PC-9 (cell line): Measurements from ENCODE around the gene FUS. TPM values are rescaled to one million over a fixed set of nuclear protein-coding genes. Genes with fewer than 3 reads are reported as not detected.

Experiments
- BruUV-seq: library from RNA; stranded (reverse); fragments of 400-500 nt; replicated peaks from 2 replicates; lab custom pipeline; 2021; lab: Mats Ljungman, UMichigan
- CTCF ChIA-PET: fragments of 300-600 bp; sonication (Branson Sonifier 250); formaldehyde crosslinking; loops from one replicate; lab custom pipeline; 2022; ENCODE audit warnings: antibody characterized with exemption; lab: Charles Lee
- POLR2A ChIA-PET: fragments of 300-600 bp; sonication (Branson Sonifier 250); formaldehyde crosslinking; loops from one replicate; lab custom pipeline; 2022; ENCODE audit warnings: antibody characterized with exemption; ENCODE audit not compliant: unreplicated experiment; lab: Charles Lee
- DNase-seq, 2 experiments: peaks; one replicate each; pipeline versions ENCODE4 v3.0.0 to v3.0.0-alpha.2; 2015 to 2022; ENCODE audit warnings: mixed read lengths in 1 of 2
- H2AFZ ChIP-seq: fragments of 200-600 bp; sonication (generic); 2 replicates; pipeline ENCODE4 v1.8.1; 2017; ENCODE audit warnings: antibody characterized with exemption
- H3F3A ChIP-seq: fragments of 200-600 bp; sonication (generic); 2 replicates; pipeline ENCODE4 v1.8.1; 2017; ENCODE audit warnings: antibody characterized with exemption, mild to moderate bottlenecking, low read depth; ENCODE audit not compliant: insufficient read depth
- H3K27ac ChIP-seq: fragments of 200-600 bp; sonication (generic); 2 replicates; pipeline ENCODE4 v1.6.1; 2016; ENCODE audit warnings: mixed run types
- H3K27me3 ChIP-seq: fragments of 200-600 bp; sonication (generic); 2 replicates; pipeline ENCODE4 v1.6.1; 2016; ENCODE audit warnings: low read depth, mixed run types; ENCODE audit not compliant: insufficient read depth
- H3K36me3 ChIP-seq: fragments of 200-600 bp; sonication (generic); 2 replicates; pipeline ENCODE4 v1.6.1; 2016; ENCODE audit warnings: low read depth, mixed run types
- H3K4me1 ChIP-seq: fragments of 200-600 bp; sonication (generic); replicated peaks from 2 replicates; pipeline ENCODE4 v1.6.1; 2016; ENCODE audit warnings: mixed run types; ENCODE audit not compliant: insufficient read depth
- H3K4me2 ChIP-seq: fragments of 200-600 bp; sonication (generic); 2 replicates; pipeline ENCODE4 v1.6.1; 2017; ENCODE audit warnings: mixed run types
- H3K4me3 ChIP-seq: fragments of 200-600 bp; sonication (generic); 2 replicates; pipeline ENCODE4 v1.6.1; 2016; ENCODE audit warnings: mixed run types
- H3K79me2 ChIP-seq: fragments of 200-600 bp; sonication (generic); 2 replicates; pipeline ENCODE4 v1.6.1; 2017; ENCODE audit warnings: low read depth, mixed run types
- H3K9me2 ChIP-seq: fragments of 200-600 bp; sonication (generic); 2 replicates; pipeline ENCODE4 v1.8.1; 2017; ENCODE audit warnings: mild to moderate bottlenecking; ENCODE audit not compliant: insufficient read depth
- H3K9me3 ChIP-seq: fragments of 200-600 bp; sonication (generic); 2 replicates; pipeline ENCODE4 v1.8.1; 2016; ENCODE audit warnings: low read depth; ENCODE audit not compliant: insufficient read depth
- H4K20me1 ChIP-seq: fragments of 200-600 bp; sonication (generic); 2 replicates; pipeline ENCODE4 v1.8.1; 2017; ENCODE audit not compliant: insufficient read depth
- CTCF ChIP-seq: fragments of 200-600 bp; sonication (generic); conservative IDR thresholded peaks from 2 replicates; pipeline ENCODE4 v1.6.1; 2017; ENCODE audit warnings: mixed run types, antibody characterized with exemption, mild to moderate bottlenecking, moderate library complexity
- EZH2 ChIP-seq: fragments of 200-600 bp; sonication (generic); IDR thresholded peaks from 2 replicates; pipeline ENCODE4 v1.8.0; 2017; ENCODE audit warnings: antibody characterized with exemption, low read depth
- intact Hi-C: fragments of 100-400 bp; cut with micrococcal nuclease; formaldehyde crosslinking; loops from one replicate; pipeline ENCODE4 v1.10.0; 2022; ENCODE audit not compliant: unreplicated experiment
- total RNA-seq: library from RNA; stranded (reverse); gene quantifications from 2 replicates; pipeline ENCODE4 v1.2.3, GENCODE V29; 2021

FUS gene
- total RNA-seq, 1 experiment from 2014 or later: 637 TPM

- H3K27ac ChIP-seq: no peak overlapping the region
- ChIA-PET POLR2A (interaction anchor here (0.5 to 0.6 kb wide), 2 partner anchors 264 to 527 kb away, joined by 4 to 5 read pairs; no protein-coding TSS in a partner anchor), CTCF (no interaction called here)
- H3K4me2 ChIP-seq: no peak overlapping the region
- no peaks in the 10 kb centered on the region for H3K9me3 ChIP-seq
- no peaks in the 10 kb centered on the region for H3K27me3 ChIP-seq
- peaks cover 8% of the 10 kb centered on the region; the same call in 1 of the 2 replicates for H3F3A ChIP-seq
- H3K9me2 ChIP-seq: no peaks in the 10 kb centered on the region
- no peak overlapping the region for H3K4me3 ChIP-seq
- TF ChIP-seq EZH2: no peak
- no peak for TF ChIP-seq CTCF
- H3K4me1 ChIP-seq: peaks cover 13% of the 10 kb centered on the region
- H3K36me3 ChIP-seq: peaks cover 10% of the 10 kb centered on the region
- intact Hi-C loops: no loop called here
- H3K79me2 ChIP-seq: peaks cover 31% of the 10 kb centered on the region
- H4K20me1 ChIP-seq: peaks cover 18% of the 10 kb centered on the region
- no TSS peak for BruUV-seq
- no peak for DNase-seq
- H2AFZ ChIP-seq: no peak overlapping the region
Measured at GRCh38 chr16:31177136-31177535, 2.8 kb upstream of the FUS start.

- Histone ChIP-seq H3K36me3 (peaks cover 31% of the 10 kb centered on the region), H3K27me3 (no peaks in the 10 kb centered on the region), H3K79me2 (peaks cover 53% of the 10 kb centered on the region), H3K9me3 (no peaks in the 10 kb centered on the region), H3K4me1 (peaks cover 22% of the 10 kb centered on the region), H3K27ac (peak overlapping the region; percentile 94), H3F3A (peaks cover 29% of the 10 kb centered on the region; the same call in 1 of the 2 replicates), H3K4me3 (peak overlapping the region; percentile 83), H2AFZ (peak overlapping the region; percentile 91), H4K20me1 (peaks cover 39% of the 10 kb centered on the region), H3K4me2 (peak overlapping the region; percentile 91), H3K9me2 (no peaks in the 10 kb centered on the region)
- intact Hi-C loops: loop anchor here (1.0 kb wide), 1 partner anchor 29 kb away; the partner anchor contains the start of gene PRSS36
- CTCF ChIA-PET: interaction anchor here (1.7 kb wide), 1 partner anchor 37 kb away, joined by 10 read pairs; no protein-coding TSS in a partner anchor
- TF ChIP-seq CTCF (no peak), EZH2 (no peak)
- no peak for DNase-seq
- TSS peak; percentile 94 for BruUV-seq
- POLR2A ChIA-PET: interaction anchor here (0.5 to 1.7 kb wide), 10 partner anchors 14 to 694 kb away, joined by 3 to 20 read pairs (median 6); partner anchors contain the start of genes KAT8, PYCARD and ZNF267
Measured at GRCh38 chr16:31179219-31179746, 656 bp upstream of the FUS start.

DNA sequence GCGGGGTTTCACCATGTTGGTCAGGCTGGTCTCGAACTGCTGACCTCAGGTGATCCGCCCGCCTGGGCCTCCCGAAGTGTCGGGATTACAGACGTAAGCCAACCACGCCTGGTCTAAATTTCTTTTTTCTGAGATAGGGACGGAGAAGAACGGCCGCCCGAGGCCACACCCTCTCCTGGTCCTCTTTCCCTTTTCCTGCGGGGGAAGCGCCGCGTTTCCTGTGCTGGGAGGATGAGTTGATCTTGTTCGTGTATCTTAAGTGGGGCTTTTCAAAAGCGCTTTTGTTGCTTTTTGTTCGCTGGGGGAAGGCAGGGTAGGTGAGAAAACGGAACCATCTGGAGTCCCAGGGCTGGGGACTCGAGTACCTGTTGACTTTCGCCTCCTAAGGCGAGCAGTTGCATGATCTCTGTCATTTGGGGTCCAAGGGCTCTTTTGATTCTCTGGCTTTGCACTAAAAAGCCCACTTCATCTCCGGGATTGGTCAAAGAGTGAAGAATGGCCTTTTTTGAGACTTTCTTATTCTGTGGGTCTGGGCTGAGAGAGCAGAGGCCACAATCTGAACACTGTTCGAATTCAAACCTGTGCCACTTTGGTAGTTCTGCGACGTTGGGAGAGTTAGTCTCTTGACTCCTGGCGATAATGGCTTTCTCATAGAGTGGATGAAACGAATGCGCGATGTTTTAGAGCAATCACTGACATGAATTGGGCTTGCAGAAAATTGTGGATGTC lies 1.3 kb downstream of the FUS start:
- ChIA-PET CTCF (no interaction called here), POLR2A (interaction anchor here (0.5 to 1.6 kb wide), 6 partner anchors 16 to 271 kb away, joined by 3 to 12 read pairs (median 6); partner anchors contain the start of genes PYCARD and ZNF843)
- H4K20me1 ChIP-seq: peaks cover 59% of the 10 kb centered on the region
- H3K4me1 ChIP-seq: peaks cover 22% of the 10 kb centered on the region
- intact Hi-C loops: no loop called here
- H3K27me3 ChIP-seq: no peaks in the 10 kb centered on the region
- H3K9me3 ChIP-seq: no peaks in the 10 kb centered on the region
- peaks cover 73% of the 10 kb centered on the region for H3K79me2 ChIP-seq
- no peak for TF ChIP-seq EZH2
- TF ChIP-seq CTCF: no peak
- peak overlapping the region; percentile 94; the same call in 1 of the 2 replicates for H3K27ac ChIP-seq
- DNase-seq: peak in 1 of 2 experiments; percentile 31
- H3K9me2 ChIP-seq: no peaks in the 10 kb centered on the region
- H3K4me3 ChIP-seq: peak overlapping the region; percentile 83
- BruUV-seq: TSS peak; percentile 31
- no peak overlapping the region for H2AFZ ChIP-seq
- H3K4me2 ChIP-seq: peak overlapping the region; percentile 91
- peaks cover 48% of the 10 kb centered on the region for H3F3A ChIP-seq
- H3K36me3 ChIP-seq: peaks cover 48% of the 10 kb centered on the region
